NK-92 (cell line): Measurements from ENCODE around the gene GALK2.

Source experiments
- DNase-seq: peaks from one replicate; lab custom pipeline; 2025; ENCODE audit not compliant: unreplicated experiment; lab: John Stamatoyannopoulos, UW

Gene GALK2

DNA sequence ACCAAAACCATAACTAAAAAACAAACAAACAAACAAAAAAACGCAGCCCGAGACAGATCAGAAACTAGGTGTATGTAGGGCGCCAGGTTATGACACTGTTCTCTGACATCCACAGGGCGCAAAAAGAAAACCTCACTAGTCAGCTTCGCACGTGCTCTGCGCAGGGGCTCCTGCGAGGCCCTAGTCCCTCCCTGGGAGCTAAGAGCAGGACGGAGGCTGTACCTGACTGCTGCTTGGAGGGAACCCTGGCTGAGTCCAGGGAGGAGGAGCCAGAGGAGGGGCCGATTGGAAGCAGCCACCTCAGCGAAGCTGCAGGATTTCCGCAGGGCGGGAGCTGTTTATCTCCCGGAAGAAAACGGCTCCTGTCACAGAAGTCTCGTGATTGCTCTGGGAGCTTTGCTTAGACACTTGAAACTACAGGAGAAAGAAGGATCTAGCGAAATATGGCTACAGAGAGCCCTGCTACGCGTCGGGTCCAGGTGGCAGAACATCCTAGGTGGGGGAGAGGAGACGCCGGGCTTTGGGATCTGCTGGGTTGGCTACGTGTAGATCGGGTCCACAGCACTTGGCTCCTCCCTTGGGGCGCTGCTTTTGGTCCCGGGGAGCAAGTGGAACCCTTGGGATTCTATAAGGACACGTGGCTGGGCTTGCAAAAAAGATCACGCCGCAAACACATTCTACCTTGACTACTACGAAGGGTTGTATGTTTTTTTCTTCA, at the start of gene GALK2:
Gene GALK2 (plus strand): TSS at position 368 of the 718 bp plus-strand sequence. CDS start 76 bp downstream, at position 444.
- no peak for DNase-seq

DNA sequence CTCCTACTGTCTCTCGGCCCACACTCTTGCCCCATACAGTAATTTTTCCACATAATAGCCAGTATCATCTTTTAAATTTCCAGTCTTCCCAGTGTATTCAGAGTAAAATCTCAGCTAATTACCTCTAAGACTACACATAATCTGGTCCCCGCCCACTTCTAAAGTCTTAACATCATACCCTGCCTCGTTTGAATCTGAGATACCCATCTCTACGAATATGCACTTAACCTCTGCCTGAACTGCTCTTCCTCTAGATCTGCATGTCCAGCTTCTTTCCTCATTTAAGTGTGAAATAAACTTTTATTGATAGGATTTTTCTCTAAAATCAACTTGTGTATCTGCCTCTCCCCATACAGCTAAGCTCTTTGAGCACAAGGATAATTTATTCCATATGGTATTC, 49.2 kb upstream of the GALK2 start:
- no peak for DNase-seq

DNA sequence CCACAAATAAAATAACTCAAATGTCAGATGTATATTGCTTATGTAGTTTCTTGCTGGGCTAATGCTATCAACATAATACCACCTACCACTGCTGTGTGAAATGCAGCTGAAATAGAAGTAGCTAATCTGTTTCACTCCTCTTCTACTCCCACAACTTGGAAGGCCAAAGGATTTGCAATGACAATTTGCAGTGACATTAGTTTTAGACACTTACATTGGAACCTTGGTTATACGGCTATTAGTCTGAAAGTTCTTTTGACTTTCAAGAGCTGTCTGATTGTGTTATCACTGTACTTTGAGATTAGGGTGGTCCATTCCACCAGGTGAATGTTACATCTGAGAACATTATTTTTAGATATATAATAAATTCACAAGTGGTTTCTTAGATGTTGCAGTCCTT, 48.1 kb upstream of the GALK2 start:
- DNase-seq: no peak

DNA sequence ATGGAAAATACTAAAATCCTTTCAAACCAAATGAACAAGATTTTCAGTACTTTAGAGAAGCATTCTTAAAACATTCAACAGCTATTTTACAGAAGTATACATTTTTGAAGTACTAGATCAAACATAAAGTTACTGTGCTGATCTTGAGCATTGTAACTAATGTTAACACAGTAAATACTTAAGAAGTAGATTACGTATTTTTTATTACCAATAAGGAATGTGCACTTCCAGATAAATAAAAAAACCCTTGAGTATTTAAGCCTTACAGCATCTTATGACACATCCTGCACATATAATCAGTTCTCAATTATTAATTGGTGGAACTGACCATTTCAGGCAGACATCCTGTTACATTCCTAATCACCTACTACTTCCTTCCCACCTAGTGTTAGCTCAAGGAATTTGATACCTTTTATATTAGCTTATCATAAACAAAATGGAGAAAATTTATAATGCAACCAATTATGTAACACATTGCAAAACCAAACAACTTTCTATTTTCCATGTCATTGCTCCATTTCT, 47.4 kb upstream of the GALK2 start:
- DNase-seq: no peak

DNA sequence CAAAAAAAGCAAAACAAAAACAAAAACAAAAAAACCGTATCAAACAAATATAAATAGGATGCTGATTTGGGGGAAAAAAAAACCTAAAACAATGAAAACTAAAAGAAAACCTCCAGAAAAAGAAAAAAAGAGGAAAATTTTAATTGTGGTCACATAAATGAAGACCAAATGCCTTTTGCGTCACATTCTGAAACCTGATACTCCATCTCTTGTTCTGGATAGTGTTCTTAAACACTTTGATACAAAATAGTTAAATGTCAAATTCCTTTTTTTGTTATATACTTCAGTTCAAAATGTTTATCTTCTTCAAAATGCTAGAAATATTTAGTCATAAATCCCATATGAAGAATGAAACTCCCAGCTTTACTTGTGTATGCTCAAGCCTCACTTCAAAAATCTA, 45.7 kb upstream of the GALK2 start:
- DNase-seq: no peak

DNA sequence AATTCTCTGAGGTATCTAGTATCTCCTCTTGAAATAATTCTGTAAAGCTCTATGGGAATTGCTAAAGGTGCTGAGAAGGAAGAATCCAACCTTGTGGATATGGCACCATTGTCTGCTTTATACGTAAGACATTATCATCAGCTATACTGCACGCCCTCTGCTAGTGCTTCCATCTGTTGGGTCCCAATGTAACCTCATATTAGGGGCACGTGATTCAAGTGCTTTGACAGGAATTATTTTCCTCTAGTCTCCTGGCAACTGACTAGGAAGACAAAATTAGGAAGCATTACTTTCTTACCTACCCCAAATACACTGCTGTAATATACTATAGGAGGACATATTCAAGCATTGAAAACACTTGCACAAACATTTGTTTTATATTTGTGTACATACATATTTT, 38.6 kb upstream of the GALK2 start:
- no peak for DNase-seq

DNA sequence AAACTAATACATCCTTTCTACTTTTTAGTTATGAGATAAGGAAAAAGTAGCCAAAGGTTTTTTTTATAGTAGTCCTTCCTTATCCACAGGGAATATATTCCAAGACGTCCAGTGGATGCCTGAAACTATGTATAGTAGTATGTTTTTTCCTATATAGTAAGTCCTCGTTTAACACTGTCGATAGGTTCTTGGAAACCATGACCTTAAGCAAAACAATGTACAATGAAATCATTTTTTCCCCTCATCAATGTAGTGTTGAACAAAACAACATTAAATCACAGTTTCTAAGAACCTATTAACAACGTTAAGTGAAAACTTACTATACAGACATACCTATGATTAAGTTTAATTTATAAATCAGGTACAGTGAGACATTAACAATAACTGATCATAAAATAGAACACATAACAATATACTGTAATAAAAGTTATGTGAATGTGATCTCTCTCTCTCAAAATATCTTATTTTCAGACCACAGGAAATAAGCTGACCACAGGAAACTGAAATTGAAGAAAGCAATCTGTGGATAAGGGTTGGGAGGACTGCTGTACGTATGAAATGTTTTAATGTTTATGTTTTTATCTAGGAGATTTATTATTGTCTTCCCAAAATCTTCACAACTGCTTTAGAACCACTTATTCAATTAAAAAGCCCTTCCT, 35.2 kb upstream of the GALK2 start:
- no peak for DNase-seq

DNA sequence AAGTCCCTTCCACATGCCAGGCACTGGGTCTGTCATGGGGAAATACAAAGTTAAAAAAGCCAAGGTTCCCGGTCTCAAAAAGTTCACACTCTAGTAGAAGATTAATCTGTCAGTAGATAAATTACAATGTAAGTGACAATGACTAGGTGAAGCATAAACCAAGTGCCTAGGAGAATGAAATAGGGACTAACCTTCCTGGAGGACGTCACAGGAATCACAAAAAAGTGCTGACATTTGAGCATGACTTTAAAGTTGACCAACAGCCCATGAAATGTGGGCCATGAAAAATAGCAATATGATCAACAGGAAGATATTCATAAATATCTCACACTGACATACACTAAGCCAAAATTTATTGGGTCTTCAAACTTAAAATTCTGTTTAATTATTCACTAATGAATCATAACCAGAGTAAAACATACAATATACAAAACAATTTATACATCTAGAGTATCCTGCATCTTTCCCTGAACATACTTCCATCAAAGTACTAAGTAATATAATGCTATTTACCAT, 34.6 kb upstream of the GALK2 start:
- DNase-seq: no peak

DNA sequence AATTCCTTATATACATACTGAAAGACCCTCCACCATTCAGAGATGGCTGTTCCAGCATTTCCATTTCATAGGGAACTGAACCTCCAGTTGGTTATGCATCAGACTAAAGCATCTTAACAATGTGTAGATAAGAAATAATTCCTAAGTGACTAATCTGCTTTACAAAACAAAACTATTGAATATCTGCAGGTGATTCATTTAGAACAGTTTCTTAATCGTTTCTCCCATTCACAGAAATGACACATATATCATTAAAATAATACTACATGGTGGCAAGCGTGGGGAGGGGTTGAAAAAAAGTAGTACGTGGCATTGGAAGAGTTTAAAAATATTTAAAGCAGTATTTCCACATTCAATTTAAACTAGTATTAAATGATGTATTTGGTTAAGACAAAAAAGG, 34.1 kb upstream of the GALK2 start:
- DNase-seq: no peak

DNA sequence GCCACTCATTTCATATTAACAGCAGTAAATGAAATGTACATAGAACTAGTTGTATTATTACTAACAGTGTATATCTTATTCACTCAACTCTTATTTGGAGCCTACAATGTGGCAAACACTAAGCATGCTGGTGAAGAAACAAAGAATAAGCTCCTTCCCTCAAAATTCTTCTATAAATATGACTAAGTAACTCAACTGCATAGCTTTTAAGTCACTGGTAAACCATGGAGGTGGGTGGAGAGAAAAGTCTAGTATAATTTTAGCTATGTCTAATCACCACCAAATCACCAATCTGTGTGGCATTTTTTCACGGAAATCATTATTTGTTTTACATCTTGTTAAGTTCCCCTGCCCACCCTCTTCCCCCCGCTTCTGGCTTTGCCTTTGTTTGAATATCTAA, 32.2 kb upstream of the GALK2 start:
- no peak for DNase-seq

DNA sequence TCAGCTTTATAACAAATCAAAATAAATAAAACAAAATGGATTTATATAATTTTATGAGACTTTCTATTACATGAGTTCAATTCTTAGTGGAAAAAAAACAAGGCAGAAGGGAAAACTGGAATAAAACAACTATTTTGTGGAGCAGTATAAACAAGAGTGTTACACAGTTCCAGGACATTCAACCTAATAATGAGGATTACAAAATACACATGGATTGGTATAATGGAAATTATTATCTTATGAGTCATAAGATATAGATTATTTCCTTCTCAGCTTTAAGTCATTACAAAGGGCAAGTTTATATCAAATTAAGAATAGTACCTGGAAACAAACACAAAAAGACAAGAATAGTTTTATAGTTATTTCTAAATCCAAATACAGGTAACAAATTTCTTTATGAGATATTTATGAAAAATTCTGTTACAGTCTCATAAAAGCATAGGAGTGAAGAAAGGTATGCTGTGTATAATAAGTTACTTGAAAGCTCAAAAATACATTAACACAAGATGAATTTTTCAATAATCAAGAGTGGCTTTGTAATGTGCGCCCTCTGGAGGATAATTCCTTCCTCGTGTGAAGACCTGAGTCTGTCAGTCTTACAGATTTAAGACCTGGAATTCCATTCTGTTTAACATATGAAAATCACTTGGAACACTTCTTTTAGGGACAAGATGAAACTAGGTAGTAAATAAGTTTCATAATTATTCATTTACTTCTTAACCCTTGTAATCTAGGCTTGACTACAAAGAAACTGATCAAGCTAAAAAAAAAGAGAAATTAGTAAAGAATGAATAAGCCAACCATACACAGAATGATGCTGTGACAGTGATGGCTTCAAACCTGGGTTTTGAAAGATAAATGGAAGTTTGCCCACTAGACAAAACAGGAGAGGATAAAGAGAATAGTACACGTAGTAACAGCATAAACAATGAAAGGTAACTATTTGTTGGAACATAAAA, 24.1 kb upstream of the GALK2 start:
- DNase-seq: no peak

DNA sequence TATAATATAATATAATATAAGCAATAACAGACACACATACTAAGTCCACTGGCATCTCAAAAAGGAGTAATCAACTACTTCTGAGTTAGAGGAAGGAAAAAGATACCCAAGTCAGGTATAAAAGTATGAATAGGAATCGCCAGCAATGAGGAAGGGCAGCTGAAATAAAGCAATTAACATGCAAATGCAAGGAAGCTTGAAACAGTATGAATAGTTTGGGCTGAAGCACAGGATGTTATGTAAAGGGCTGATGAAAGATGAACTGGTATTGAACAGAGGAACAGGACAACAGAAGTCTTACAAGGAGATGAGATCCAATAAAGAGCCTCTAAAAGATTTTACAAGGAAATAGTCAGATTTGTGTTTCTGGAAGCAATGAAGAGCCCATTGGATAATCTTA, 21.7 kb upstream of the GALK2 start:
- DNase-seq: no peak

DNA sequence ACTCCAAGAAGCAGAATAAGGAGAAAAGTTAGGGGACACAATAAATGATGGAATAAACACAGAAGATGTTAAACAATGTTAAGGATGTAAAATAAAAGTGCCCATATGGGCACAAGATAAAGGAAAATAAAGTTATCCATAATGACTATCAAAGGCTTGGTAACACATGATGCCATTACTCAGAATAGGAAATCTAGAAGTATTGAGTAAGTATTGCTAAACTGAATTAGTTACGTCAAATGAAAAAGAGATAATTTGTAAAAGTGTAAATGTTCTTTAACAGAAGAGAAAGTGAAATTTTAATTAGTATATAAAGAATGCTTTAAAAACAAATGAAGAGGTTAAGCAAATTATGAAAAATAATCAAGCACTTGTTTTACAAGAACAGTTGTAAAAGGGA, 21.3 kb upstream of the GALK2 start:
- no peak for DNase-seq

DNA sequence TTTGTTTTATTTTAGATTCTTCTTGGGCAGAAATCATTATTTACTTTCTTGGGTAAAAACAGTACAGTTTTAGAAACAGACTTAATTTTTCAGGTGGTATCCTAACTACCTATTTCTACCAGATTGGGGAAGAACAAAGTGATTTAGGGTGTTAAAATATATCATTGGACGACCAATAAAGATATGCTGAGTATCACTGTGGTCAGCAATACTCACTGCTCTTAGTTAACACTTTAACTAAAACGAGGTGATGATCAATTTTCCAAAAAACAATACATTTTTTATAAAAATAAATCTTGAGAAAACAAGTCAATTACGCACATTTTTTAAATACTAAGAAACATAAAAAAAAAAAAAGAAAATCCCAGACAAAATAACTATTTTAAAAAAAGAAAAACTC, 18.2 kb upstream of the GALK2 start:
- no peak for DNase-seq

DNA sequence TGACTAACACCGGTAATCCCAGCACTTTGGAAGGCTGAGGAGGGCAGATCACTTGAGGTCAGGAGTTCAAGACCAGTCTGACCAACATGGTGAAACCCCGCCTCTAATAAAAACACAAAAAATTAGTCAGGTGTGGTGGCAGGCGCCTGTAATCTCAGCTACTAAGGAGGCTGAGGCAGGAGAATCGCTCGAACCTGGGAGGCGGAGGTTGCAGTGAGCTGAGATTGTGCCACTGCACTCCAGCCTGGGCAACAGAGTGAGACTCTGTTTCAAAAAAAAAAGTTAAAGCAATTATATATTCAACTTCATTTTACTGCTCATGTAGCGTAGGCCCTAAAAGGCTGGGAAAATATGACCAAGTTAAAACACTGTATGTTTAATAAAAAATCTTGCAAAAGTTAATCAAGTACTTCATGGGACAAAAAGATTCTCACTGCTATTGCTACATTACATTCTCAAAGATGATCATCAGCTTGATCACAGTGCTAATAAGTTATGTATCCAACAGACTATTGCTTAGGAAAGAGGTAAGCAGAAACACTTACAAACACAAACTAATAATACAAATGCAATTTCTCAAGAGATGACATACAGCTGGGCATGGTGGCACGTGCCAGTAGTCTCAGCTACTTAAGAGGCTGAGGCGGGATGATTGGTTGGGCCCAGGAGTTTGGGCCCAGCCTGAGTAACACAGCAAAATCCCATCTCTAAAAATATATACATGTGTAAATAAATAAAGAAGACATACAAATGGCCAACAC, 17.3 kb upstream of the GALK2 start:
- DNase-seq: no peak

DNA sequence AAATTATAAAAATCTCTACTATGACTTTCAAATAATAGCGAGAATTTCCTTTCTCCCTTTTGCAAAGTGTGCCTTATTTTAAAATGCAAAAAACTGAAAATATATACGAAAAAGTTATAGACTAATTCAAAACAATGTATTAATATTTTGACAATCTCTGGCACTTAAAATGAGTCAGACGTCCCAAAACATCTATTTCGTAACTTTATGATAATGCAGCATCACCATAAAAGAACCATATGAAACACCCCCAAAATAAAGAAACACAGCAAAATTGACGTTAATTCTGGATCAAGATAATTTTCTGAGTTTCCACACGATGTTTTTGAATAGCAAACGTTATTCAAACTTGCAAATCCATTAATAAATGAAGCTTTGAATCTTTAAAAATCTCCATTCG, 15.7 kb upstream of the GALK2 start:
- no peak for DNase-seq

DNA sequence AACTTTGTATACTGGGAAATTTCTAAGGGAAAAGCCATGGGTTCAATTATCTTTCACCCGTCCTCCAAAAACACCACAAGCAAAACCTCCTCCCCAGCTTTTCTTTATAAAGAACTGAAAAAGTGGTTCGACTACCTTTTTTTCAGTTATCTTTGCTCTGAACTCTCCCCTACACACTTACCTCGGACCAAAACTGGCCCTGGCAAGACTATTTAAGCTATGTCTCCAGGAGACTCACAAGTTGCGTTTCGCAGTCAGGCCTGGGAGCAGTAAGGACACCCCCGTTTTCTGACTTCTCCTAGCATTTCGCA, 15.3 kb upstream of the GALK2 start:
- no peak for DNase-seq

DNA sequence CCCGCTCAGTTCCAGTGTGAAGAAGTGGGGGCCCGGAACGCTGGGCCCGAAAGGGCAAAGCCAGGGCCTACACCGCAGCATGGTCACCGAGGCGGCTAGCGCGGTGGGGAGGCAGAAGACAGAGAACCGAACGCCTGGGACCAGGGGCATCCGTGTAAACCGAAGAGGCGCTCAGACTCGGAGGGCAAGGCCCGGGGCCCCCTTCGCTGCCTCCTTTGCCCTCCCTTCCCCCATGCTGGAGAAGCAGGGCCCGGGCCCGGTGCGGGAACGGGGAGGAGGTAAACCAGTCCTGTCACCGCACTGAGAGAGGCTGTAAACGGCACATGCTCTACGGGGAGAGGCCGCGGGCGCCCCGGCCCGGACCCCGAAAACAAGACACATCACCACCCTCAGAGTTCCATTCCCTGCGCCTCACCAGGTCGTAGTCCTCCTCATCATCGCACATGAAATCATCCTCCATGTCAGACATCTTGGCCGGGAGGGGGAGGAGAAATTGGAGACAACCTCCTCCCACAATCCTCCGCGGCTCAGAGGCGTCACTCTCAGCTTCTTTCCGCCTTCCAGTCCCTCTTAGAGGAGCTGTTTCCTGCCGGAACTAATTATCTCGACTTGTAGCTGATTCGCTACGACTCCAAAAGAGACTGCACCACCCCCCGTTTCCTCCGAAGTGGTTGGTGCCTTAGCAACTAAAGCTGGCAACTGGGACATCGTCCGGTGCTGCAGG, 14.8 kb upstream of the GALK2 start, which contains the start of gene COPS2:
Gene COPS2 (minus strand): TSS at position 490 of the 724 bp plus-strand sequence. CDS start 21 bp downstream, at position 469.
- DNase-seq: peak; percentile 69

DNA sequence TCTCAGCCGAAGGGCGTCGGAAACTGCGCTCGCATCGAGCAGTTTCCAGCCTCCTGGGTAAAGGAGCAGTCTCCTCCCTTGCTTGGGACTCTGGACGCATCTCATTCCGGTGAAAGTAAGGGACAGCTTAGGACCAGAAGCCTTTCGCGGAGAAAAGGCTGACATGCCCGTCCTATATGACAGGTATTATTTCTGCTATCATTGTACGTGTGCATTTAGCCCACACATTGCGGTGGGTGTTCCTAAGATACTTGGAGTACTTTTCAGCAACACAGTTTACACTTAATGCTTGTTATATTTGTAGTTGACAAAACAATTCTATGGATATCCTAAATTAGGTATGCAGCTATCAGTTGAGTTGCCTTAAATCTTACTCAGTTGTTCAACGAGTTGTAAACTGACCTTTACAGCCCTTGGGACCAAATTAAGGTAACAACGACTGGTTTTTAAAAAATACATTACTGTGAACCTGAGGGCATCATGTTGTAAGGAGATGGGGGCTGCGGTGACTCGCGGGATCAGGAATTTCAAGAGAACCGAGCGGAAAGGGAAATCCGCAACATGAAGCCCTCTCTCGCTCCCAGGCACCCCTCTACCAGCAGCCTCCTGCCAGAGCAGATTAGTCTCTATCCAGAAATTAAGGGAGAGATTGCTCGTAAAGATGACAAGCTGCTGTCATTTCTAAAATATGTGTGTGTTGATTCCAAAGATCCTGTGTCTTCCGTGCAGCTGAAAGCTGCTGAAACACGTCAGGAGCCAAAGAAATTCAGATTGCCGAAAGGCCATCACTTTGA, 14.0 kb upstream of the GALK2 start:
- DNase-seq: no peak
